Prostate gland (tissue), 2 donors: ENCODE measurements around the gene MTRFR. TPM values are rescaled to one million over a fixed set of nuclear protein-coding genes. Genes with fewer than 3 reads are reported as not detected.
"Not testable (repeated sequence)": the region's sequence is repeated elsewhere in the genome, so short reads cannot be mapped to it uniquely, and the experiment has no call there.

ENCODE experiments used
- DNase-seq: peaks from one replicate; pipeline ENCODE4 v3.0.0-alpha.2; 2019; ENCODE audit warnings: low spot score
- H3K27ac ChIP-seq, 2 donors: fragments of 200-600 bp; sonication (generic); 2 replicates each; pipeline ENCODE4 v1.5.1; 2017 to 2019
- H3K27me3 ChIP-seq: fragments of 200-600 bp; sonication (generic); replicated peaks from 2 replicates; pipeline ENCODE4 v1.5.1; 2019; ENCODE audit not compliant: insufficient read depth
- H3K36me3 ChIP-seq, 2 donors: fragments of 200-600 bp; sonication (generic); 1 replicate in 1 of 2; 2 replicates in 1 of 2; pipeline versions ENCODE4 v1.5.1 to v1.8.1; 2017 to 2019
- H3K4me1 ChIP-seq: fragments of 200-600 bp; sonication (generic); replicated peaks from 2 replicates; pipeline ENCODE4 v1.5.1; 2019
- H3K4me3 ChIP-seq, 2 donors: fragments of 200-600 bp; sonication (generic); 2 replicates each; pipeline ENCODE4 v1.5.1; 2017 to 2019
- H3K9me3 ChIP-seq: fragments of 200-600 bp; sonication (generic); 2 replicates; pipeline ENCODE4 v1.5.1; 2017
- POLR2A ChIP-seq: fragments of 450-650 bp; IDR thresholded peaks from one replicate; pipeline ENCODE4 v1.6.1; 2016; ENCODE audit warnings: antibody characterized with exemption, mild to moderate bottlenecking
- POLR2AphosphoS5 ChIP-seq: sonication (generic); formaldehyde crosslinking; IDR thresholded peaks from one replicate; pipeline ENCODE4 v1.6.1; 2017; ENCODE audit warnings: antibody characterized with exemption
- WGBS: methylation state at CpG from one replicate; pipeline ENCODE4 v1.1.5; 2018; 5-methylcytosine and 5-hydroxymethylcytosine counted together
- intact Hi-C: fragments of 100-400 bp; cut with DNase I; formaldehyde crosslinking; loops from one replicate; pipeline ENCODE4 v1.14.2; 2022
- total RNA-seq, 2 donors: library from RNA; depleted of rRNA; stranded (reverse); fragments of >200 nt; gene quantifications; one replicate each; pipeline ENCODE4 v1.1.0, GENCODE V29; 2016
- TF ChIP-seq, protein P1 (sequence below), 4 experiments: fragments of 200-600 bp in 2 of 4; fragments of 450-650 bp in 2 of 4; sonication (generic) in 2 of 4; IDR thresholded peaks; 1 replicate in 3 of 4; 2 replicates in 1 of 4; pipeline ENCODE4 v1.5.1; 2016 to 2019; ENCODE audit warnings: antibody characterized with exemption in 4 of 4, mild to moderate bottlenecking in 2 of 4, moderate library complexity in 2 of 4

The MTRFR gene
- total RNA-seq, 2 donors from 2014 or later = 18.3 to 26.7 TPM

DNA sequence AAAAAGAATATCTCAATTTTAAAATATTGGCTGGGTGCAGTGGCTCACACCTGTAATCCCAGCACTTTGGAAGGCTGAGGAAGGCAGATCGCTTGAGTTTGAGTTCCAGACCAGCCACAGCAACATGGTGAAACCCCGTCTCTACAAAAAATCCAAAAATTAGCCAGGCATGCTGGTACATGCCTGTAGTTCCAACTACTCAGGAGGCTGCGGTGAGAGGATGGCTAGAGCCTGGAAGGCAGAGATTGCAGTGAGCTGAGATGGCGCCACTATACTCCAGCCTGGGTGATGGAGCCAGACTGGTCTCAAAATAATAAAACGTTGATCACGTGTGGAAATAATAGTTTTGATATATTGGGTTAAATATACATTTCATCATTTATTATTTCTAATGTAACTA, 5.7 kb downstream of the MTRFR start:
- Histone ChIP-seq H3K4me3 (no peak overlapping the region), H3K9me3 (no peaks in the 10 kb centered on the region), H3K27me3 (no peaks in the 10 kb centered on the region), H3K27ac (no peak overlapping the region), H3K36me3 (no peaks in the 10 kb centered on the region), H3K4me1 (peaks cover 13% of the 10 kb centered on the region)
- 64% methylated on average over 6 of the region's 6 CpGs for WGBS
- DNase-seq = no peak
- TF ChIP-seq POLR2A (no peak), POLR2AphosphoS5 (no peak)
- TF ChIP-seq, protein P1, sequence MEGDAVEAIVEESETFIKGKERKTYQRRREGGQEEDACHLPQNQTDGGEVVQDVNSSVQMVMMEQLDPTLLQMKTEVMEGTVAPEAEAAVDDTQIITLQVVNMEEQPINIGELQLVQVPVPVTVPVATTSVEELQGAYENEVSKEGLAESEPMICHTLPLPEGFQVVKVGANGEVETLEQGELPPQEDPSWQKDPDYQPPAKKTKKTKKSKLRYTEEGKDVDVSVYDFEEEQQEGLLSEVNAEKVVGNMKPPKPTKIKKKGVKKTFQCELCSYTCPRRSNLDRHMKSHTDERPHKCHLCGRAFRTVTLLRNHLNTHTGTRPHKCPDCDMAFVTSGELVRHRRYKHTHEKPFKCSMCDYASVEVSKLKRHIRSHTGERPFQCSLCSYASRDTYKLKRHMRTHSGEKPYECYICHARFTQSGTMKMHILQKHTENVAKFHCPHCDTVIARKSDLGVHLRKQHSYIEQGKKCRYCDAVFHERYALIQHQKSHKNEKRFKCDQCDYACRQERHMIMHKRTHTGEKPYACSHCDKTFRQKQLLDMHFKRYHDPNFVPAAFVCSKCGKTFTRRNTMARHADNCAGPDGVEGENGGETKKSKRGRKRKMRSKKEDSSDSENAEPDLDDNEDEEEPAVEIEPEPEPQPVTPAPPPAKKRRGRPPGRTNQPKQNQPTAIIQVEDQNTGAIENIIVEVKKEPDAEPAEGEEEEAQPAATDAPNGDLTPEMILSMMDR (IDR thresholded peaks at IDR 0.05) = no peak
- intact Hi-C loops = loop anchor here (10.0 kb wide), 1 partner anchor 374 kb away; no protein-coding TSS in a partner anchor

DNA sequence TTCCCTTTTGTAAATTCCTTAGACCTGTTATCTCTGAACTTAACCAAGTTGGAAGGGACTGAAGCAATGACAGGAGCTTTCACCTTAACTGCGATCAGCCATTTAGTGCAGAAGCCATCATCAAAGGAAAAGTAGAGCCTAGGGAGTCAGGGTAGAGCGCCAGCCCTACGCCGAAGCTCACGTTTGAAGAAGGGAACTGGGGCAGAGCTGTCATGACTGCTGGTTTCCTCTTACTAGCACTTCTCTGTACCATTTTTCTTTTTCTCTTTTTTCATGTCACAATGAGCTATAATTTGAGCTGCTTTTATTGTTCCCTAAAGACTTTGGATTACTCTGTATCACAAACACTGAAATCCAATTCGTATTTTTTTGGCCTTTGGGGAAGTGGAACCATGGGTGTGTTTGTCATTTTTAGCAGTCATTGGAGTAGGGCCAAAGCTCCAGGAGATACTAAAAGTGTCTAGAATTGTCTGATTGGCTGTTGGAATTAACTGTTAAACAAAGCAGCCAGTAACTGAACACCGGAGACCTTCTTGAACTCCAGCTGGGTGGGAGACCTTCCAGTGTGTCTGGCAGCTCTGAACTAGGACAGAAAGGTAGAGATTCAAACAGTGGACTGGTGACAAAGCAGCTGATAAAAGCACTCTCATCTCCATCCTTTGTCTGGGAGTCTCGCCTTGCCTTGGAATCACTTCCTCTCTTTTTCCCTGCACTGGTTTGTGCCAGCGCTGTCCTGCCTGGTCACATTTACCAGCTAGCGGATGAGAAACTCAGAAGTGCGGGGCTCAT, 9.1 kb downstream of the MTRFR start:
- Histone ChIP-seq H3K9me3 (no peaks in the 10 kb centered on the region), H3K36me3 (no peaks in the 10 kb centered on the region), H3K27me3 (no peaks in the 10 kb centered on the region), H3K4me3 (no peak overlapping the region), H3K4me1 (peaks cover 4% of the 10 kb centered on the region), H3K27ac (peak overlapping the region; percentile 0 to 7)
- intact Hi-C loops = no loop called here
- no peak for DNase-seq
- 15% methylated on average over 11 of the region's 11 CpGs for WGBS
- TF ChIP-seq POLR2A (no peak), POLR2AphosphoS5 (no peak)
- TF ChIP-seq, protein P1 (IDR thresholded peaks at IDR 0.05) = no peak

DNA sequence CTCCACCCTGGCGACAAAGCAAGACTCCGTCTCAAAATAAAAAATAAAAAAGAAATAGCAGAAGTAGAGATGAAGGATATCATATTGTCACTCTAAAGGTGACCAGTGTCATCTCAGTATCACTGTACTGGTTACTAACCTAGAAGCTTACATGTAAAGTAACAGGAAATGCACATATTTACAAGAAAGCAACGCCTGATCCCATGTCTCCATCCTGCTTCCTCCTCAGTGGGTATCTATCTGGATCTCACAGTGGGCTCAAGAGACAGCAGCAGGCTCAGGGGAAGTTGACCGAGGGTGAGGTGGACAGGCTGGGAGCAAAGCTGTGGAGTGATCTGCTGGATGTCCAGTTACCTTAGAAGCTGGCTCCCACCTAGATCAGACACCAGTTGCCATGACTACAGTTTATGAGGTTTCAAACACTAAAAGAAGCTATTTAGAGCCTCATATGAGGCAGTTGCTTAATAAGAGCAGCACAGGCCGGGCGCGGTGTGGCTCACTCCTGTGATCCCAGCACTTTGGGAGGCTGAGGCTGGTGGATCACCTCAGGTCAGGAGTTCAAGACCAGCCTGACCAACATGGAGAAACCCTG, 10.5 kb downstream of the MTRFR start:
- DNase-seq = no peak
- peaks cover 4% of the 10 kb centered on the region for H3K4me1 ChIP-seq
- H3K27me3 ChIP-seq = no peaks in the 10 kb centered on the region
- H3K36me3 ChIP-seq = no peaks in the 10 kb centered on the region
- TF ChIP-seq POLR2A (no peak), POLR2AphosphoS5 (no peak)
- TF ChIP-seq, protein P1 (IDR thresholded peaks at IDR 0.05) = no peak
- 72% methylated on average over 7 of the region's 7 CpGs for WGBS
- H3K27ac ChIP-seq = no peak overlapping the region
- no peaks in the 10 kb centered on the region for H3K9me3 ChIP-seq
- H3K4me3 ChIP-seq = no peak overlapping the region
- intact Hi-C loops = no loop called here

DNA sequence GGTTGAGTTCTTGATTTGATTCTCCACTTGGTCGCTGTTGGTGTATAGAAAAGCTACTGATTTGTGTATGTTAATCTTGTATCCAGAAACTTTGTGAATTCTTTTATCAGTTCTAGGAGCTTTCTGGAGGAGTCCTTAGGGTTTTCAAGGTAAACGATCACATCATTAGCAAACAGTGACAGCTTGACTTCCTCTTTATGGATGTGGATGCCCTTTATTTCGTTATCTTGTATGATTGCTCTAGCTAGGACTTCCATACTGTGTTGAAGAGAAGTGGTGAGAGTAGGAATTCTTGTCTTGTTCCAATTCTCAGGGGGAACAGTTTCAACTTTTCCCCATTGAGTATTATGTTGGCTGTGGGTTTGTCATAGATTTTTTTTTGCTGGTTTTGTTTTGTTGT, 12.4 kb downstream of the MTRFR start:
- TF ChIP-seq, protein P1 (IDR thresholded peaks at IDR 0.05) = no peak
- TF ChIP-seq POLR2AphosphoS5 = no peak
- no peak for TF ChIP-seq POLR2A

DNA sequence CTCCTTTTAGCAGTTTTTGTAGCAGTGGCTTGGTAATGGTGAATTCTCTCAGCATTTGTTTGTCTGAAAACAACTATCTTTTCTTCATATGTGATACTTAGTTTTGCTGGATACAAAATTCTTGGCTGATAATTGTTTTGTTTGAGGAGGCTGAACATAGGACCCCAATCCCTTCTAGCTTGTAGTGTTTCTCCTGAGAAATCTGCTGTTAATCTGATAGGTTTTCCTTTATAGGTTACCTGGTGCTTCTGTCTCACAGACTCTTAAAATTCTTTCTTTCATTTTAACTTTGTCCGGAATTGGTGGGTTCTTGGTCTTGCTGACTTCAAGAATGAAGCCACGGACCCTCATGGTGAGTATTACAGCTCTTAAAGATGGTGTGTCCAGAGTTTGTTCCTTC, 14.9 kb downstream of the MTRFR start:
- intact Hi-C loops, H3K4me3 ChIP-seq, H3K36me3 ChIP-seq, DNase-seq, H3K9me3 ChIP-seq, H3K4me1 ChIP-seq, H3K27me3 ChIP-seq, H3K27ac ChIP-seq: not testable (repeated sequence)
- 100% methylated on average over 2 of the region's 2 CpGs for WGBS

More for the DNA sequence above, 12.4 kb downstream of the MTRFR start:
- DNase-seq = no peak
- WGBS = 94% methylated on average over 3 of the region's 3 CpGs
- H3K27ac ChIP-seq = no peak overlapping the region
- intact Hi-C loops = no loop called here
- H3K27me3 ChIP-seq = no peaks in the 10 kb centered on the region
- H3K36me3 ChIP-seq = no peaks in the 10 kb centered on the region
- H3K9me3 ChIP-seq = no peaks in the 10 kb centered on the region
- H3K4me3 ChIP-seq = no peak overlapping the region
- peaks cover 4% of the 10 kb centered on the region for H3K4me1 ChIP-seq

DNA sequence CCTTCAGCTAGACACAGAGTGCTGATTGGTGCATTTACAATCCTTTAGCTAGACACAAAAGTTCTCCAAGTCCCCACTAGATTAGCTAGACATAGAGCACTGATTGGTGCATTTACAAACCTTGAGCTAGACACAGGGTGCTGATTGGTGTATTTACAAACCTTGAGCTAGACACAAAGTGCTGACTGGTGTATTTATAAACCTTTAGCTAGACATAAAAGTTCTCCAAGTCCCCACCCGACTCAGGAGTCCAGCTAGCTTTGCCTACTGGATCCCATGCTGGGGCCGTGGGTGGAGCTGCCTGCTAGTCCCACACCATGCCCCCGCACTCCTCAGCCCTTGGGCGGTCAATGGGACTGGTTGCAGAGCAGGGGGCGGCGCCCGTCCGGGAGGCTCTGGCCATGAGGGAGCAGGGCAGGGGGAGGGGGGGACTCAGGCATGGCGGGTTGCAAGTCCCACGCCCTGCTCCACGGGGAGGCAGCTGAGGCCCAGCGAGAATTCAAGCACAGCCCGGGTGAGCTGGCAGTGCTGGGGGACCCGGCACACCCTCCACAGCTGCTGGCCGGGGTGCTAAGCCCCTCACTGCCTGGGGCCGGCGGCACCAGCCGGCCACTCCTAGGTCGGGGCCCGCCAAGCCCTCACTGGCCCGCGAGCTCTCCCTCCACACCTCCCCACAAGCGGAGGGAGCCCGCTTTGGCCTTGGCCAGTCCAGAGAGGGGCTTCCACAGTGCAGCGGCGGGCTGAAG, 15.9 kb downstream of the MTRFR start:
- H3K36me3 ChIP-seq, H3K4me3 ChIP-seq, DNase-seq, H3K4me1 ChIP-seq, intact Hi-C loops, H3K9me3 ChIP-seq, H3K27ac ChIP-seq, H3K27me3 ChIP-seq: not testable (repeated sequence)
- 97% methylated on average over 25 of the region's 26 CpGs for WGBS
